GM11168 (cell line): ENCODE results near the gene GNG5.

ENCODE experiments used
- in situ Hi-C: fragments of 300-500 bp; cut with MboI; formaldehyde crosslinking; loops from one replicate; pipeline ENCODE4 v1.12.0; 2022; ENCODE audit warnings: low sequenced_read_pairs; ENCODE audit not compliant: unreplicated experiment

GNG5 gene

GRCh38 chr1:84492726-84493125 lies 13.7 kb downstream of the GNG5 start:
- in situ Hi-C loops = no loop called here

- in situ Hi-C loops = no loop called here
Measured at GRCh38 chr1:84489766-84490165, 16.6 kb downstream of the GNG5 start.

GRCh38 chr1:84488107-84488506 lies 18.3 kb downstream of the GNG5 start:
- in situ Hi-C loops = no loop called here

GRCh38 chr1:84481317-84481716 lies 25.1 kb downstream of the GNG5 start:
- in situ Hi-C loops = no loop called here

GRCh38 chr1:84480650-84481049 lies 25.7 kb downstream of the GNG5 start:
- in situ Hi-C loops = no loop called here

- in situ Hi-C loops = no loop called here
Measured at GRCh38 chr1:84479998-84480397, 26.4 kb downstream of the GNG5 start.

- in situ Hi-C loops = no loop called here
Measured at GRCh38 chr1:84478876-84479868, 27.2 kb downstream of the GNG5 start, which contains the start of gene RPF1. Gene RPF1, plus strand, starts transcription at chr1:84479266. Its CDS starts 16 bp downstream, at chr1:84479282.

- in situ Hi-C loops = no loop called here
Measured at GRCh38 chr1:84476225-84476624, 30.2 kb downstream of the GNG5 start.

- in situ Hi-C loops = no loop called here
Measured at GRCh38 chr1:84467298-84467697, 39.1 kb downstream of the GNG5 start.

- in situ Hi-C loops = no loop called here
Measured at GRCh38 chr1:84462118-84462517, 44.3 kb downstream of the GNG5 start.

- in situ Hi-C loops = no loop called here
Measured at GRCh38 chr1:84452436-84452835, 53.9 kb downstream of the GNG5 start.

GRCh38 chr1:84450910-84451309 lies 55.5 kb downstream of the GNG5 start:
- in situ Hi-C loops = no loop called here

- in situ Hi-C loops = loop anchor here (25.0 kb wide), 1 partner anchor 489 kb away; no protein-coding TSS in a partner anchor
Measured at GRCh38 chr1:84448704-84449103, 57.7 kb downstream of the GNG5 start.
